SIG-M5 (cell line): ENCODE data around the gene SIPA1L3.
"Not testable (repeated sequence)": the region's sequence is repeated elsewhere in the genome, so short reads cannot be mapped to it uniquely, and the experiment has no call there.

Source experiments
- DNase-seq: peaks from one replicate; lab custom pipeline; 2025; lab: John Stamatoyannopoulos, UW

The SIPA1L3 gene

DNA sequence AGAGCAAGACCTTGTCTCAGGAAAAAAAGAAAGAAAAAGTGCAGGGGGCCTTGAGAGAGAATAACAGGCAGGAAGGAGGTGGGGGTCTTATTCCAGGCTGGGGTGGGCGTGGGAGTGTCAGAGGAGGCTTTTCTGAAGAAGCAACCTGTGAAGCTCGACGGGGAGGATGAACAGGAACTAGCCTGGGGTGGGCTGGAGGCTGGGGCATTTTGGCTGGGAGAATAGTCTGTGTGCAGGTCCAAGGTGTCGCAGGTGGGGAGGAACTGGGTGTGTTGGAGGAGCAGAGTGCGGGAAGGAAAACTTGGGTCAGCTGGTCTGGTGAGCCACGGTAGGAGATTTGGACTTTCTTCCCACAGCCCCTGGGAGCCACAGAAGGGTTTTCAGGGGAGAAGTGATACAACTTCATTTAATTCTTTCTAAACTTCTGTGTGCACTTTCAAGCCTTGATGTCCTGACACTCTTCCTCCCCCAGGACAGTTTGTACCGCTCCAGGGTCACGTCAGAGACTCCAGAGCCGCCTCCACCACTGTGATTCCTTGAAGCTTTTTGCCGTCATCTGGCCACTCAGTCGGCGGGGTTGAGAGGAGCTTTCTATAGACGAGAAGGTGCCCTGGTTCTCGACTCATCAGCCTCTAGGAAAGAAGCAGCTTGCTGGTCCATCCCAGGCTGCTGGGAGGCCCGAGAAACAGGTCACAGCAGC, 138.7 kb downstream of the SIPA1L3 start:
- no peak for DNase-seq

DNA sequence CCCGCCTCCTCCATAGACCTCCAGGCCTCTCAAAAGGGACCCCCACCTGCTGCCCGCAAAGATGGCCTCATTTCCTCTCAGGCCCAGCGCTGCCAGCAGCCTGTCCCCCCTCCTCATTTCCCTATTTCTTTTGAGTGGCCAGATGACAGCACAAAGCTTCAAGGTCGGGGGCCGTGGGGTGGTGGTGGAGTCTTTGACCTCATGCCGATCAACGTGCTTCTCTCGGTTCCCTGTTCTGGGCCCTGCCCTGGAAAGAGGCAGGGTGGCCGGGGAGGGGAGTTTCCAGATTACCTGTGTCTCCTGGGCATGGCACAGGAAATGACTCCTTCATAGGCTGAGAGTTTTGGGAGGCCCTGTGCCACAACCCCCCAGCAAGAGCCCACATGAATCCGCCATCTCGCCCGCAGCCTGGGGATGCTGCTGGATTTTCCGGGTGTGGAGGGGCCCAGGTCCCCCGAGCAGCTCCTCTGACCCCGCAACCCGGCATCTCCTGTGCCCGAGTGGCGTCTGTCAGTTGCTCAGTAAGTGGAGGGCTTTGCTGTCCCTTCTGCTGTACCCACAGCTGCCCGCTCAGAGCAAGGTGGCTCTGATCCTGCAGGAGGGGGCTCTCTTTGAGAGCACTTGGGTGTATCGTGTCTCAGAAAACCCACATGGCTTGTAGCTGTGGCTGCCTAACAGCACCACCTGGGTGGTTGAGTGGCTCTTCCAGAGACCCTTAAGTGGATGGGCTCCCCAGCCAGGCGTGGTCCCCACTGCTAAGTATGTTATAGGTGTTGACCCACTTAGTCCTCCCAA, 139.4 kb downstream of the SIPA1L3 start:
- DNase-seq = no peak

DNA sequence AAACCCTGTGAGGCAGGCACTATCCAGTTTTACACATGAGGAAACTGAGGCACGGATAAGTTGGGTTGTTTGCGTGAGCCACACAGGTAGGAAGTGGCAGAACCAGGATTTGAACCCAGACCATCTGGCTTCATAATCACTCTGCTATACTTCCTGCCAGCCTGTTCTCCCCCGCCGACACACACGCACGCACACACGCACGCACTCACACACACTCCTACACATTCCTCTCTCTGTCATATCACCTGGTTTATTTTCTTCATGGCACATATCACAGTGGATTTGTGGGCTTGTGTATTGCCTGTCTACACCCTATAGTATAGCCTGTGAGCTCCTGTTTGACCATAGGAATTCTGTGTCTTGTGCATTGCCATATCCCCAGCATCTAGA, 140.0 kb downstream of the SIPA1L3 start:
- DNase-seq = no peak

DNA sequence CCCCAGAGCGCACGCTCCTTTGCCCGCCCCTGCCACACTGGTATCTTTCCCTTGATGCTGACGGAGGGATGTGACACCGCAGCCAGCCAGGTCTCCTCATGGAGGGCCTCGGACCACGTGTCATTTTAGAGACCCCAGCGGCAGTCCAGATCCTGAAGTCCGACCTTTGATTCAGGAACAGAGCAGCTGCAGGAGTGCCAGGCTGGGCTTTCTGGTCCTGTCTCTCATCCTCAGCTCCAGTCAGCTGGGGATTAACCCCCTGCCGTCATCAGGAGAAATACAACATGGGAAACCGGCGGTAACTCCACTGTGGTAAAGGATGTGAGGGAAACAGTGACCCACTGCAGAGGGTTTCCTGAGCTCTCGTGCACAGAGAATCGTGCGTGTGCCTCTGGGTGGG, 140.6 kb downstream of the SIPA1L3 start:
- DNase-seq = no peak

DNA sequence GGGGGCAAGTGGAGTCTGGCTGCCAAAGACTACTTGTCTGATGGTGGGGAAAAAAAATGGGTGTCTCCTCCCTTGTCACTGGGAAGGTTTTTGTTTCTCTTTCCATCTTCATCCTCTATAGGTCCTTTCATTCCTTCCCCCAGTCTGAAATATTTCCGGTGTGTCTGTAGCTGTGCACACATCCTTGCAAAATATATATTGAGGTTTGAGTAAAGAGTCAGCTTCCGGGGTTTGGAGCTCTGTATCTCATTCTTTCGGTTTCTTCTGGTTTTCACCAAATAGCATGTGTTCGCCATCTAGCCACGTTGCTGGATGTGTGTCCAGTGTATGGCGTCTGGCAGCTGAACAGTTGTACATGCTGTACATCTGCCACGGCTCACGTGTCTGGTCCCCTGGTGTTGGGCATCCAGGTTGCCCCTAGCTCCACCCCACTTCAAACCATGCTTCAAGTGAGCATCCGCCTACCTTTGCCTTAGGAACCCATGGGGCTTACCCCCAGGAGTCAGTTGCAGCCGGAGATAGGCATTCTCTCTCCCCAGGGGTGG, 142.2 kb downstream of the SIPA1L3 start:
- peak; percentile 67 for DNase-seq

DNA sequence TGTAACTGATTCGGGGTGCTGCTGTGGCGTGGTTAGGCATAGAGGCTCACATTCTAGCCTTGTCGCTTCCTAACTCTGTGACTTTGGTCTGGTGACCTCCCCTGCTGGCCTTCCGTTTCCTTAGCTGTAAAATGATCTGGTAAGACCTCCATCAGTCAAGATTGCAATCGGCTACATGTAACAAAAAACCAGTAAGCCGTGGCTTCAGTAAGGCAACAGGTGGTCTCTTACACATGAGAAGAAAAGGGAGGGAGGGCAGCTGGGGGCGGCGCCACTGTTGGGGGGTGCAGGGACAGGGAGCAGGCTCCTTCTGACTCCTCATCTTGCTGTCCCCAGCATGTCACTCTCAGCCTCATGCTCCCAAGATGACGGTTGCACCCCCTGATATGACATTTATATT, 148.0 kb downstream of the SIPA1L3 start:
- no peak for DNase-seq

DNA sequence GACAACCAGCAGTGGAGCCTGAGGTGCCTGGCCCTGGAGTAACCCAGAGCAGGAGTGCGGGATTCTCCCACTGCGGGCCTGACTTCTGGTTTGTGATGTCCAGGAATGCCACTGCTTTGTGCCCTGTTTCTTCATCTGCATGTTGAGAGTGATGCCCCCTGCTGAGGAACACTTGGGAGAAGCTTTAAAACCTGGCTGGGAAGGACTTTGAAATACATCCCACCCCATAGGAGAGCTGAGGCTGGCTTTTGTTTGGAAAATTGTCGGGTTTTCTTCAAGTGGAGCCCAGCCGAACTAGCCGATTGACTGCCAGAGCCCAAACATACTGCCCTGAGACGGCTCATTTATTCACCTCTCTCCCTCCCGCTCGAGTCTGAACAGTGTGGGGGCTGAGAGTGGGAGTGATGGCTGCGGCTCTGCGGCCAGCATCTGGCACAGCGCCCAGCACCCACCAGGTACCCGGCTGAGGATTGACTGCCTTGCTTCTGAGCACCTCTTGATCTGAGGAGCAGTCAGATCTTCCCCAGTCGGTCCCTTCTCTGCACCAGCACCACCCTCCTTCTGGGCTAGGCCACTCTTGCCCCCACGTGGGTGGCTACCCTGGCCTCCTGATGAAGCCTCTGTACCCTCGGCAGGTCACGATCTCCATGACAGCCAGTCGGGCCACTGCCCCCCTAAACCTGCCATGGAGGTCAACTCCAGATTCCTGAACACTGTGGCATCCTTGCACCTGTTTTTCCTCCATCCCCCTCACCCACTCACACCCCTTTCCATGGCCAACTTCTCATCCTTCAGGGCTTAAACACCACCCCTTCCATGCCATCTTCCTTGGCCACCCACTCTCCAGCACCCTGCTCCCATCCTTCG, 148.9 kb downstream of the SIPA1L3 start:
- no peak for DNase-seq

DNA sequence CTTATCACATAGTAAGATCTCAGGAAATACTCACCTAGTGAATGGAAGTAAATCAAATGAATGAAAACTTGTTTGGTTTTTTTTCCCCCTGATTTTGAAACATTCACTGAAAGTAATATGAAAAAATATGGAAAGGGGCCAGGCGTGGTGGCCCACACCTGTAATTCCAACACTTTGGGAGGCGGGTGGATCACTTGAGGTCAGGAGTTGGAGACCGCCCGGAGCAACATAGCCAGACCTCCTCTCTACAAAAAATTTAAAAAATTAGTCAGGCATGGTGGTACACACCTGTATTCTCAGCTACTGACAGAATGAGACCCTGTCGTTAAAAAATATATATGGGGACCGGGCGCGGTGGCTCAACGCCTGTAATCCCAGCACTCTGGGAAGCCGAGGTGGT, 149.6 kb downstream of the SIPA1L3 start:
- DNase-seq = no peak

DNA sequence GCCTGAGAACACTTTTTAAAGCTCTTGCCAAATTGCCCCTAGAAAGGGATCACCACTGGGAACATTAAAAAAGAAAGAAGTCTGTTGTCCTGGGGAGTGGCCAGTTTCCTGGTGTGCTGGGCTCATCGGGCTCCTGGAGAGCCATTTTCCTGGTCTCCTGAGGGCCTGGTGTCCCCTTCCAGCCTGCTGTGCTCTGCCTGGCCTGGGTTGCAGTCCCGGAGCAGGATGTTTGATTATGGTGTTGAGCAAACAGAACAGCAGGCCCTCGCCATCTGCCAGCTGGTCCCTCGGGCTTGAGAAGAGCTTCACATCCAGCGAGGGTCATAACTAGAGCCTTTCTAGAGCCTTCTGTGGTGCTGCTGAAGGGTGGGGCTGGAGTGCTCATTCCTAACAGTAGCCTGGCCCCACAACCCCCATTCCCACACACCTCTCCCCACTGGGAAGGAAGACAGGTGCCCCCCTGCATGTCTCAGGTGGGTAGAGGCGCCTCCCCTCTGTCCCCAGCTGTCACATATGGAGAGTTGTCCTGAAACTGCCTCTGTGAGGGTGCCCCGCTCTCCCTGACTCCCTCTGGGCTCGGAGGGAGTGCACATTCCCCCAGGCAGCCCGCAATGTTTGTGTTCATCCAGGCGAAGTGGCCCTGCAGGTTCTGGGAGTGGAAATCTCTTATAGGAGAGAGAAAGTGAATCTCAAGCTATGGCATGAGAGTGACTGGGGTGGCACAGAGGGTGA, 151.1 kb downstream of the SIPA1L3 start:
- DNase-seq = no peak

DNA sequence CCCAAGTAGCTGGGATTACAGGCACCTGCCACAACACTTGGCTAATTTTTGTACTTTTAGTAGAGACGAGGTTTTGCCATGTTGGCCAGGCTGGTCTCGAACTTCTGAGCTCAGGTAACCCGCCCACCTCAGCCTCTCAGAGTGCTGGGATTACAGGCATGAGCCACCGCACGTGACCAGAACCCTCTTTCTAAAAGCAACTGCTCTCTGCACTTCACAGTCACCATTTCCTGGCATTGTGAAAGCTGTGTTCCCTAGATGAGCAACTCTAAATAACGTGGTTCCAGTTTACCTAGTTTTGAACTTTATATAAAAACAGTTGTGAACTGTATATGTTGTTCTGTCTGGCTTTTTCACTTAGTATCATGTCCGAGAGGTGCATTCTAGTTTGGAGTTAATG, 152.9 kb downstream of the SIPA1L3 start:
- DNase-seq = no peak

DNA sequence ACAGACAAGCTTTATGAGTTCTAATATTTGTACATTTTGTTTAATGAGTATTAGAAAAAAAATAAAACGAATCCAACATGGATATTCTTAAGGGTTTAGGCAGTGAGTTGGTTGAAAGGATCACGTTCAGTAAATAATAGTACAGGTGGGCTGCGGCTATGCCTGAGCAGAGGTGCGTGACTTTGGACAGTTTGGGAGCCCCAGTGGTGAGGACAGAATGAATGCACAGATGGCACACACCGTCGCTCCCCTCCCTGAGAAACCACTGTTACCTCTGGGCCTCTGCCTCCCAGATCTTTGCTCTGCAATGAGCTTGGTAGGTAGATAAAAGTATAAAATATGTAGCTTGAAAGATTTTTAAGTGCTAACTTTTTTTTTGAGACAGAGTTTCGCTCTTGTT, 153.3 kb downstream of the SIPA1L3 start:
- DNase-seq = no peak

DNA sequence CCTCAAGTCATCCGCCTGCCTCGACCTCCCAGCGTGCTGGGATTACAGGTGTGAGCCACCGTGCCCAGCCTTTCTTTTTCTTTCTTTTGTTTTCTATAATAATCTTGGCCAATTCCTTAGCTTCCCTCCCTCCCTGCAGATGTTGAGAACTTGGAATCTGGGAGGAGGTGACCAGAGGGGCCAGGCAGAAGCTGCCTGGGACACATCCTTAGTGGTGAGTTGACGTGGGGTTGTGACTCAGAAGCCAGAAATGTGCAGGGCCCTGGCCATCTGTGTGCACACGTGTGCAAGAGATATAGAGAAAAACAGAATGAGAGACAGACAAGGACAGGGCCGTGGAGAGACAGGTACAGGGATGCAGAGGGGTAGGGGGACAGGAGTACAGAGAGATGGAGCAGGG, 154.3 kb downstream of the SIPA1L3 start:
- DNase-seq = no peak

DNA sequence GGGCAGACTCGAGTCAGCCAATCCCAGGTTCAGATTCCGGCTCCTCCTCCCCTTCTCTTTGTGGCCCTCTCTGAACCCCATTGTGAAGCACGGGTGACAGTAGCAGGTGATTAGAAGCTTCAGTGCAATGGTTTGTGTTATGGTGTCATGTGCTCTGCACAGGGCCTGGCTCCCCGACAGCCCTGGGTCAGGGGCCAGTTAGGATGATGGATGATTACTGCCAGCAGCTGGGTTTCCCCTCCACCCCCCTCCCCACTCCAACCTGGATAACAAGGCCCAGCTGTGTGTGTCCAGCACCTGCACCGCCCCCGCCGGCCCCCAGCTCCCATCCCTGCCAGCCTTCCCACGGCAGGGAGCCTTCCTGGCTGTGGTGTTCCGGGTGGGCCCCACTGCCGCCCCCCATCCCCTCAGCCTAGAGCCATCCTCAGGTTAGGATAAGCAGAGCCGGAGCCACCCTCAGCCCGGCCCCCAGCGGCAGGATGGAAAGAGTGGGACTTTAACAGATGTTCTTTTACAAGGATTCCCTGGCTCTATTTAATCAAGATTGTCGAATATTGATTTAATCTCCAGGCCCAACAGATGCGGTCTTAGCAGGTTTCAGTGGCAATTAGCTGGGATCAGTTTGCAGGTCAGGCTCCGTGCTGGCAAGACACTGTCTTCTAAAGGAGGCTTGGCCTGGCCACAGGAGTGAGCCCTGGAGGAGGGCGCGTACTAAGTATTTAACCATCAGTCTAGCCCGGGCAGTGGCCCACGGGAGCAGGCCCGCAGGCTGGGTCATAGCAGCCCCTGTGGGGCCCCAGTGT, 156.2 kb downstream of the SIPA1L3 start:
- DNase-seq = no peak

DNA sequence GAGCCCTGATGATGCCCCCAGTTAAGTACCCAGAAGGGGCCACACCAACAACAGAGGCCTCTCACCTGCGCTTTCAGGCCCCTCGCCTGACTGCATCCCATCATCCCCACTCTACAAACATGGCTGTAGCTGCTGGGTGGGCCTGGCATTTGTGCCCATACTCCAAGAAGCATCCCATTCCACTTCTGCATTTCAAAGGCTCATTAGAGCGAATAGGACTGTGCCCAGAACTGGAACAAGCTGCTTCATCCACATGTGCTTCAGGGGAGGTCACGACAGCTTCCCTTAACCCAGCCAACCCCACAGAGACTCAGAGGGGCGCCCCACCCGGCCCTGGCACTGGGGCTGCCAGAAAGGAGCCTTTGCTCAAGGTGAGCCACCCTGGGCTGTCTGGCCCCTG, 156.9 kb downstream of the SIPA1L3 start:
- DNase-seq = no peak

DNA sequence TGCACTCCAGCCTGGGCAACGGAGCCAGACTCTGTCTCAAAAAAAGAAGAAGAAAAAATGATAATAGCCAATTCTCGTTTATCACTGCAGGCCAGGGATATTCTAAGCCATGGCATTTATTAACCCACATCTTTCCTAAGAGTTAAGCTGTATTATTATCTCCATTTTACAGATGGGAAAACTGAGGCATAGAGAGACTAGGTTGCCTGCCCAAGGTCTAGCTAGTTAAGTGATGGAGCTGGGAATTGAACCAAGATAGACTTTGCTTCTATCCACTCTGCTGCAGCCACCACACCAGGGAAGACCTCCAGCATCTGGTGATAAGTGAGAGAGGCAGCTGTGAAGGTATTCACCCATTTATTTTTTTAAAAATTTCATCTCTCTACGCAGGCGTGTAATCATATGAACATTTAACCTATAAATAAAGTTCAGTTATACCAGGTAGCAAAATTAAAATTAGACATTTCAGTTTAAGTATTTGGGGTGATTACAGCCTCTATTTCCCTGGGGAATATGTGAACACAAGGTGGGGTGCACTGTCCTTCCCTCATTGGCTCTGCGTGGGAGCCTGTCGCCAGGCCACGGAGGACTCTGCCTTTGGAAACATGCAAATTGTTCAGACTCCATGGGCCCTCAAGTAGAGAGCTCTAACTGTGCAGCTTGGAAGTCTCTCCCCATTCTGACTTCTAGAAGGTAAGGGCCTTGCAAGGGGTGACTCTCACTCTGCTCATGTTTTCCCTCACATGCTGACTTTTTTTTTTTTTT, 157.8 kb downstream of the SIPA1L3 start:
- DNase-seq = no peak

DNA sequence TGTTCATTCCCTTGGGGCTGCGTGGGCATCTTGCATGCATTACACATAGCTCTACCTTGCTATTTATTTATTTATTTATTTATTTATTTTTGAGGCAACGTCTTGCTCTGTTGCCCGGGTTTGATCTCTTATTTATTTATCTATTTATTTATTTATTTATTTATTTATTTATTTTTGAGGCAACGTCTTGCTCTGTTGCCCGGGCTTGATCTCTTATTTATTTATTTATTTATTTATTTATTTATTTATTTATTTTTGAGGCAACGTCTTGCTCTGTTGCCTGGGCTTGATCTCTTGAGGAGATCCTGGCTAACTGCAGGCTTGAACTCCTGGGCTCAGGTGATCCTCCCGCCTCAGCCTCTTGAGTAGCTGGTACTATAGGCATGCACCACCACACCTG, 158.8 kb downstream of the SIPA1L3 start:
- DNase-seq = not testable (repeated sequence)

DNA sequence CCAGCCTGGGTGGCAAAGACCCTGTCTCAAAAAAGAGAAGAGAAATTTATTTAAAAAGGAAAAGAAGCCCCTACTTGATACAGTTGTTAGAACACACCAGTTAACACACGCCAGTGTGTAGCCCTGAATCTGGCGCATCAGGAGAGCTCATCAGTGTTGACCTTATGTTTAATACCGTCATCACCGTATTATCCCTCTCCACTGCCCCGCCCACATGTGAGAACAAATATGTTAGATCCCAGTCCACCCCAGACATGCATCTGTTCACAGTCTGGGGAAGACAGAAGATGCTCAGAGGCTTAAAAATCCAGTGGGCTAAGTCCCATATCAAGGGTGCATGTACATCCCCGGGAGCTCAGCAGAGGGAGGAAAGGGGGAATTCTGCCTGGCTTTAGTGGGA, 161.8 kb downstream of the SIPA1L3 start:
- no peak for DNase-seq

DNA sequence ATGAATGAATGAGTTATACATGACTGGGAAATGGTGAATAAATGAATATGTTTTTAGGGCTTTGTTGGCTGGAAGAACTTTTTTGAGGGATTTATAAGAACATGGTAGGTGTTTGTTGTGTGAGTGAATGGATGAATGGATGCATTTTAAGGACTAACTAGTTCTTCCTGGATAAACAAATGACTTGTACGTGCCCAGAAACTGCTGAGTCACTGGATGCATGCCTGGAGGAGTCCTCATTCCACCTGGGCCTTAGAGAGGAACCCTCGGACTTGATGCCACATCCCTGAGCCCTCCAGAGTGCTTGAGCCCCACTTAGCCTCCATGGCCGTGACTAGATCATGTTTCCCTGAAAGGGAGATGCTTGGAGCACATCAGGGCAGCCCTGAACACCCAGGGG, 163.6 kb downstream of the SIPA1L3 start:
- DNase-seq = no peak

DNA sequence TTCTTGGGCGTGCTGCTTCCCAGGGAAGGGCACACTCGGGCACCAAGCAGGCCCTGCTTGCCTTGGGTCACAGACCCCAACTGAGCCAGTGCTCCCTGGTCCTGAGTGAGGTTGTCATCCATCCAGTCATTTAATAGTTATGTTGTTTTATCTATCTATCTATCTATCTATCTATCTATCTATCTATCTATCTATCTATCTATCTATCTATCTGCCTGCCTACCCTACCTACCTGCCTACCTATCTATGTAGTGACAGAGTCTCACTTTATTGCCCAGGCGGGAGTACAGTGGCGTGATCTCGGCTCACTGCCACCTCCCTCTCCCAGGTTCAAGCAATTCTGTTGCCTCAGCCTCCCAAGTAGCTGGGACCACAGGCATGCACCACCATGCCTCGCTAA, 164.0 kb downstream of the SIPA1L3 start:
- not testable (repeated sequence) for DNase-seq

DNA sequence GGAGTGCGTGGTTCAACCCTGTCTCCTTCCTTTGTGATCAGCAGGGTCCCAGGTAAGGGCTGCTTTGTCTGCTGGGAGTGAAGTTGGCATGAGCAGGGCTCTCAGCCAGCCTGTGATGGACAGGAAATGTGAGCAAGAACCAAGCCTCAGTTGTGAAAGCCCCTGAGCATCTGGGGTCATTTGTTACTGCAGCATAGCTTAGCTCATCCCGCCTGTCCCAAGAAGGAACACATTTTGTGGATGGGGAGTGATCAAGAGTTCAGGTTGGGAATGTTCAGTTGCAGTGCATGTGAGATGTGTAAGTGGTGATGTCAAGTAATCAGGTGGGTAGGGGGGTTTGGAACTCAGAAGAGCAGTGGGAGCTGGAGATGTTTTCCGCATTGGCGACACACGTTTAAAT, 164.6 kb downstream of the SIPA1L3 start:
- DNase-seq = no peak
